RCC 7860 (cell line): ENCODE results near the gene PAQR8.

Experiments
- DNase-seq: peaks from one replicate; pipeline ENCODE4 v3.0.0-alpha.2; 2015; ENCODE audit warnings: low spot score
- FAIRE-seq: peaks from 2 replicates; lab custom pipeline; 2012; peaks lifted over from hg19 to GRCh38; lab: Jason Lieb, UNC

Gene PAQR8

GRCh38 chr6:52361945-52362442 lies at the start of gene PAQR8:
Gene PAQR8 (plus strand): TSS chr6:52362151. CDS start chr6:52403214, 41,063 bp downstream.
- no peak for FAIRE-seq
- DNase-seq, result peak; percentile 34

- no peak for FAIRE-seq
- no peak for DNase-seq
These were observed 49.5 kb upstream of the PAQR8 start for GRCh38 chr6:52312461-52312860.

GRCh38 chr6:52314752-52315151 lies 47.2 kb upstream of the PAQR8 start:
- DNase-seq, result no peak
- no peak for FAIRE-seq

- DNase-seq, result no peak
- FAIRE-seq, result no peak
These were observed 44.7 kb upstream of the PAQR8 start for GRCh38 chr6:52317211-52317610.

GRCh38 chr6:52317841-52318581 lies 43.9 kb upstream of the PAQR8 start:
- DNase-seq, result no peak
- FAIRE-seq, result no peak

- FAIRE-seq (no peak), DNase-seq (no peak)
These were observed 37.8 kb upstream of the PAQR8 start for GRCh38 chr6:52324189-52324588.

GRCh38 chr6:52325695-52326471 lies 36.1 kb upstream of the PAQR8 start:
- no peak for DNase-seq
- no peak for FAIRE-seq

- no peak for FAIRE-seq
- no peak for DNase-seq
These were observed 35.2 kb upstream of the PAQR8 start for GRCh38 chr6:52326540-52327364.

GRCh38 chr6:52328303-52328662 lies 33.7 kb upstream of the PAQR8 start:
- FAIRE-seq (no peak), DNase-seq (no peak)

- no peak for FAIRE-seq
- no peak for DNase-seq
These were observed 33.2 kb upstream of the PAQR8 start for GRCh38 chr6:52328729-52329128.

- FAIRE-seq (no peak), DNase-seq (no peak)
These were observed 31.5 kb upstream of the PAQR8 start for GRCh38 chr6:52330470-52330869.

- DNase-seq, result no peak
- no peak for FAIRE-seq
These were observed 30.0 kb upstream of the PAQR8 start for GRCh38 chr6:52331793-52332457.

- no peak for DNase-seq
- no peak for FAIRE-seq
These were observed 28.1 kb upstream of the PAQR8 start for GRCh38 chr6:52333840-52334200.

GRCh38 chr6:52335576-52335975 lies 26.4 kb upstream of the PAQR8 start:
- FAIRE-seq (no peak), DNase-seq (no peak)

GRCh38 chr6:52336919-52337561 lies 24.9 kb upstream of the PAQR8 start:
- FAIRE-seq (no peak), DNase-seq (no peak)

- no peak for FAIRE-seq
- DNase-seq, result no peak
These were observed 24.2 kb upstream of the PAQR8 start for GRCh38 chr6:52337633-52338290.

GRCh38 chr6:52340603-52340880 lies 21.4 kb upstream of the PAQR8 start:
- FAIRE-seq, result no peak

GRCh38 chr6:52341561-52342260 lies 20.2 kb upstream of the PAQR8 start:
- FAIRE-seq (no peak), DNase-seq (no peak)

More at GRCh38 chr6:52340603-52340880, 21.4 kb upstream of the PAQR8 start:
- no peak for DNase-seq

GRCh38 chr6:52345311-52345710 lies 16.6 kb upstream of the PAQR8 start:
- FAIRE-seq (no peak), DNase-seq (no peak)
